Panc1 (cell line): ENCODE data around the gene RWDD1. TPM values are rescaled to one million over a fixed set of nuclear protein-coding genes. Genes with fewer than 3 reads are reported as not detected.

Source experiments
- ATAC-seq: fragments of 200-7000 bp; cut with Tn5 transposase; 2 replicates; pipeline ENCODE4 v1.9.1; 2020; ENCODE audit warnings: mild to moderate bottlenecking, moderate library complexity
- BruUV-seq: library from RNA; stranded (reverse); fragments of 400-500 nt; replicated peaks from 2 replicates; lab custom pipeline; 2021; lab: Mats Ljungman, UMichigan
- CTCF ChIA-PET: fragments of 300-600 bp; sonication (Branson Sonifier 250); formaldehyde crosslinking; loops from one replicate; lab custom pipeline; 2022; ENCODE audit warnings: antibody characterized with exemption; lab: Charles Lee
- POLR2A ChIA-PET: fragments of 300-600 bp; sonication (Branson Sonifier 250); formaldehyde crosslinking; loops from one replicate; lab custom pipeline; 2022; ENCODE audit warnings: antibody characterized with exemption; lab: Charles Lee
- DNase-seq: peaks from one replicate; pipeline ENCODE4 v3.0.0-alpha.2; 2010; ENCODE audit warnings: low read depth, low spot score
- H3K27ac ChIP-seq: 2 replicates; pipeline ENCODE4 v1.5.1; 2011; ENCODE audit warnings: mild to moderate bottlenecking, low read length, inconsistent platforms
- H3K27me3 ChIP-seq: fragments of 200-500 bp; sonication (Bioruptor generic); 2 replicates; pipeline ENCODE4 v1.6.0; 2014; ENCODE audit warnings: low read length, inconsistent platforms; ENCODE audit not compliant: control insufficient read depth, insufficient read depth
- H3K36me3 ChIP-seq: fragments of 200-500 bp; sonication (Bioruptor generic); 2 replicates; pipeline ENCODE4 v1.5.1; 2014; ENCODE audit warnings: inconsistent platforms, mild to moderate bottlenecking, low read length, moderate library complexity; ENCODE audit not compliant: control insufficient read depth, insufficient read depth
- H3K4me1 ChIP-seq: 2 replicates; pipeline ENCODE4 v1.5.1; 2011; ENCODE audit warnings: inconsistent platforms, mild to moderate bottlenecking, low read length, moderate library complexity; ENCODE audit not compliant: control insufficient read depth, insufficient read depth
- H3K4me3 ChIP-seq, 2 experiments: 2 replicates each; pipeline ENCODE4 v1.5.1; 2011 to 2012; ENCODE audit warnings: low read depth in 2 of 2, low read length in 2 of 2, mild to moderate bottlenecking in 2 of 2, inconsistent platforms in 1 of 2, moderate library complexity in 1 of 2
- H3K9me3 ChIP-seq: fragments of 200-500 bp; sonication (Bioruptor generic); 2 replicates; pipeline ENCODE4 v1.5.1; 2014; ENCODE audit warnings: low read depth, mild to moderate bottlenecking, inconsistent platforms, low read length, moderate library complexity; ENCODE audit not compliant: control insufficient read depth, insufficient read depth
- CTCF ChIP-seq: fragments of 450-650 bp; IDR thresholded peaks from 2 replicates; pipeline ENCODE4 v1.5.1; 2017; ENCODE audit warnings: mild to moderate bottlenecking
- POLR2AphosphoS5 ChIP-seq: IDR thresholded peaks from 2 replicates; pipeline ENCODE4 v1.6.1; 2012; ENCODE audit warnings: mild to moderate bottlenecking, low read depth, low read length, moderate library complexity
- REST ChIP-seq, 2 experiments: IDR thresholded peaks; 2 replicates each; pipeline ENCODE4 v1.6.1; 2011 to 2012; ENCODE audit warnings: low read depth in 2 of 2, control low read depth in 1 of 2, low read length in 1 of 2, mild to moderate bottlenecking in 1 of 2, moderate library complexity in 1 of 2; ENCODE audit not compliant: insufficient read depth in 1 of 2
- SIN3A ChIP-seq: IDR thresholded peaks from 2 replicates; pipeline ENCODE4 v1.6.1; 2012; ENCODE audit warnings: low read depth, mild to moderate bottlenecking, low read length, moderate library complexity, borderline replicate concordance; ENCODE audit not compliant: insufficient read depth
- TCF7L2 ChIP-seq: IDR thresholded peaks from 2 replicates; pipeline ENCODE4 v1.6.1; 2011; ENCODE audit warnings: mild to moderate bottlenecking, low read depth, low read length, inconsistent platforms
- in situ Hi-C: cut with HindIII; loops from 2 replicates; pipeline ENCODE4 v1.10.0; 2016; ENCODE audit warnings: low sequenced_read_pairs, low pct_unique_long_range_greater_than_20kb
- intact Hi-C: fragments of 100-400 bp; cut with micrococcal nuclease; formaldehyde crosslinking; loops from one replicate; pipeline ENCODE4 v1.10.0; 2022; ENCODE audit not compliant: unreplicated experiment
- total RNA-seq: library from RNA; stranded (reverse); gene quantifications from one replicate; pipeline ENCODE4 v1.2.1, GENCODE V29; 2021; ENCODE audit not compliant: unreplicated experiment

RWDD1 gene
- total RNA-seq, 1 experiment from 2014 or later, result 68.0 TPM

GRCh38 chr6:116530436-116530835 lies 40.9 kb upstream of the RWDD1 start:
- ATAC-seq, result no peak

More at GRCh38 chr6:116530436-116530835, 40.9 kb upstream of the RWDD1 start:
- in situ Hi-C loops, result no loop called here
- intact Hi-C loops, result no loop called here
- Histone ChIP-seq H3K9me3 (no peaks in the 10 kb centered on the region), H3K27me3 (peaks cover 49% of the 10 kb centered on the region), H3K36me3 (no peaks in the 10 kb centered on the region), H3K4me1 (no peaks in the 10 kb centered on the region), H3K27ac (no peak overlapping the region), H3K4me3 (no peak overlapping the region)
- no TSS peak for BruUV-seq
- POLR2A ChIA-PET, result no interaction called here
- no peak for DNase-seq
- TF ChIP-seq CTCF (no peak), POLR2AphosphoS5 (no peak), SIN3A (no peak), TCF7L2 (no peak), REST (IDR thresholded peaks at IDR 0.05; ENCODE audit: insufficient read depth in 1 of 2, low read depth in 2 of 2, low read length in 1 of 2) (no peak)
- CTCF ChIA-PET, result no interaction called here
